ENCODE measurements around the gene WDFY2.
"Not testable (repeated sequence)": the region's sequence is repeated elsewhere in the genome, so short reads cannot be mapped to it uniquely, and the experiment has no call there.

The WDFY2 gene

GRCh38 chr13:51564671-51565070 lies 19.6 kb upstream of the WDFY2 start:
- no peak for DNase-seq

- DNase-seq = not testable (repeated sequence)
Measured at GRCh38 chr13:51569001-51569400, 15.3 kb upstream of the WDFY2 start.

DNA sequence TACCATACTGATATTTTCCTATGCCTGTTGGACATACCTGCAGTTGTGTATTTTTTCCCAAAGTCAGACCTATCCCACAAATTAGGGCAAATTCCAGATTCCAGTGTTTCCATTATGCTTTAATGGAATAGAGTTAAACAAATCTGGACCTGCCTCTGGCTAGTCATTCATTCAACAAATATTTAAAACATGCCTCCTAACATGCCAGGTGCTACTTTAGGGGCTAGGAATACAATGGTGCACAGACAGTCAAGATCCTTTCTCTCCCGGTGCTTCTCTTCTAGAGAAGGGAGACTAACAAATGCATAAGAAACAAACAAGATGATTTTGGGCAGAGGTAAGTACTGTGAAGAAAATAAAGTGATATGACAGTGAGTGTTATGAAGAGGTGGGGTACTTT lies 7.5 kb upstream of the WDFY2 start:
- no peak for DNase-seq

- no peak for DNase-seq
Measured at GRCh38 chr13:51577690-51578089, 6.6 kb upstream of the WDFY2 start.

DNA sequence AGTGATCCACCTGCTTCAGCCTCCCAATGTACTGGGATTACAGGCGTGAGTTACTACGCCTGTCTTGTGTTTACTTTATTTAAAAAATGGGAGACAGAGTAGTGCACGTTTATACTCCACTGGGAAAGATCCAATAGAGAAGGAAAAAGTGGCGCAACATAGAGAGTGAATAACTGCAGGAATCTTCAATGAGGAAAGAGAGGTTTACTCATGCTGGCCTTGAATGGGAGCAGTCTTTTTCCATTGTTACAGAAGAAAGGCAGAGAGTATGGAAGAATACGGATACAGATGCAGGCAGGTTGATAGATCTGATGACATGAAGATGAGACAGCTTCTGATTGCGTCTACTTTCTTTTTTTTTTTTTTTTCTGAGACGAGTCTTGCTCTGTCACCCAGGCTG lies 4.6 kb upstream of the WDFY2 start:
- no peak for DNase-seq

DNA sequence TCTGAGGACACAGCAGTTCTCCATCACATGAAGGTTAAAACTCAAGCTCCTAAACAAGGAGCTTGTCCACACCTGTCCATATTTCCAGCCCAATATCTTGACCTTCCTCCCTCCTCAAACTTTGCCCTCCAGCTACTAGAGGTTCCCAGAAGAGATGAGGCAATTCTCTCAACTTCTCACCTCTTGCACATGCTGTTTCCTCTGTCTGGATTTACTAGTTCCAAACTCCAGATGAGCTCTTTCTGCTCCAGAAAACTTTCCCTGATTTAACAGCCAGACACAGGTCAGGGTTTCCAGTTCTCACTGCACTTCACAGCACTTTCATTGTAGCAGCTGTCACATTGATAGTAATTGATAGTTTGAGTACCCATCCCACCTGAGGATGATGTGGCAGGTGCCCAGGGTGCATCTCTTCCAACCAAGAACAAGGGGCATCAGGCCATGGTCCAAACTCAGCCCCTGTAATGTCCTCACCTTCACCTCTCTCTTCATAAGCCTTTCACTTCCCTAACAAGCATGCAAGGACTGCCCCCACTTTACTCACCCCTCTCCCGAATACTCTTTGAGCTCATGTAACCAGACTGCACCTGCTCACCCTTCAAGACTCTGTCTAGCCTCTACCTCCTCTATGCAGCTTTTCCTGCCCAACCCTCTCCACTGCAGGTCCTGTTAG lies 3.0 kb upstream of the WDFY2 start:
- no peak for DNase-seq

DNA sequence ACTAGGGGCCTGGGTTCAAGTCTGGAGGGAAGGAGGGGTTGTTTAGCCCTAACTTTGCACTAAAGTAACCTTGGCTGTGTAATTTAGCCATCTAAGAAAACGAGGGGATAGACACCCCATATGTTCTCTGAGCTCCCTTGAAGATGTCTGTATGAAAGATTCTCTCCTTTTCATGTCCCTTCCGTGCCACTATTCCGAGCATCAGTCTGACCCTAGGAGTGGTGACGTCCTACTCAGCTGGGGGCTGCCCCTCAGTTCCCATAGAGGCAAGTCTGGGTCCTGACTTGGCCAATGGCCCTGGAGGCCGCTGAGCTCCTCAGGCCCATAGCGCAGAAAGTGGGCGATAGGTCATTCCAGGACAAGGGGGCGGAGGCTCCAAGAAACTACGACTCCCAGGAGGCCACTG lies 790 bp upstream of the WDFY2 start:
- no peak for DNase-seq

DNA sequence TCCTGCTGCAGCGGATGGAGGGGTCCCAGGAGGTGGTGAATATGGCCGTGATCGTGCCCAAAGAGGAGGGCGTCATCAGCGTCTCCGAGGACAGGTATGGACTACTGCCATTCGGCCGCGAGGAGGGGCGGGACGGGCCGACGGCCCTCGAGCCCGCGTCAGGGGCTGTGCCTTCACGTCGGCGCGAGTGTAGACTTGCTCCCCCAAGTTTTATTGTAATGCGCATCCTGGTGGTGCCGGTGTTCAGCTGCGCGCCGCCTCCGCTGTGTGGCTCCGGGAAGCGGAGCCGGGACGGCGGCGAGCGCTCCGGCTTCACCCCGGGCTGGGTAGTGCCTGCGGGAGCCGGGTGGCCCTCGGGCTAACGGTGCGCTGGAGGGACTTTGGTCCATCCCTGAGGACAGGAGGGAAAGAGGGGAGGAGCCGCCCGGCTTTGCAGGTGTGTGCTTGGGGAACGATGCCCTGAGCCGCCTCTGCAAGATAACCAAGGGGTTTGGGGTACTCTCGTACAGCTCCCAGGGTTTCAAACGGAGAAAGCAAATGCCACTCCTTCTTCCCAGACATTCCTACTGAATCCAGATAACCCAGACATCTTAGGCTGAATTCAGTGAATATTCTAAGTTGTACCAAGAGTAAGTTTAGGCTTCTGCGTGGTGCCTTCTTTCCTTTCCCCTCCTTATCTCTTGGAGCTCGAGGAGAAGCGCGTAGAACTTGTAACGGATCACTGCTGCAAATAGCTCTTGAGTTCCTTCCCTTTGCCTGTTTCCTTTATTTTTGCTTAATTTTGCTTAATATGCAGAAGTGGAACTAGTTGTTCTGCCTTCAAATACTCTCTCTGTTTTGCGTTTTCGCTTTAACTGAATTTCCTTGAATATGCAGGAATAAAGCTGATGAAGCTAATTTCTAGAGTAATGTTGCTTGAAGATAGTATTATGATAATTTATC lies 740 bp downstream of the WDFY2 start:
- peak; percentile 93 for DNase-seq

- no peak for DNase-seq
Measured at GRCh38 chr13:51585696-51586095, 1.4 kb downstream of the WDFY2 start.

- DNase-seq = no peak
Measured at GRCh38 chr13:51587372-51587771, 3.1 kb downstream of the WDFY2 start.

GRCh38 chr13:51588406-51588949 lies 4.2 kb downstream of the WDFY2 start:
- DNase-seq = no peak

DNA sequence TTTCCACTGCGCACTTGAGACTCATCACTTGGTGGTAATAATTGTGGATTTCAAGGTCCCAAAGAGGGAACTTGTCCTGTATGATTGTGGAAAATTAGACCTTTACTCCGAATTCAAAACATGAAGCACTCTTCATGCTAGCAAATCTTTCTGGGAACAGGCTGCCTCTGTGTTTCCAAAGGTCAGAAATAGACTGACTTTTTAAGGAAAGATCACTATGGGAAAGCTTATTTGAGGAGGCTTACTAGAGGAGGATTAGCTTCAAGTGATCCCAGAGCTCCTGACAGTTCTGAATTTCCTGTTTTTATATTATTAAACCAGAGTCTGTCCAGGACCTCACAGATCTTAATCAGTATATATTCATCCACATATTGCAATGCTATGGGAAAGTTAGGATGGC lies 5.5 kb downstream of the WDFY2 start:
- no peak for DNase-seq

DNA sequence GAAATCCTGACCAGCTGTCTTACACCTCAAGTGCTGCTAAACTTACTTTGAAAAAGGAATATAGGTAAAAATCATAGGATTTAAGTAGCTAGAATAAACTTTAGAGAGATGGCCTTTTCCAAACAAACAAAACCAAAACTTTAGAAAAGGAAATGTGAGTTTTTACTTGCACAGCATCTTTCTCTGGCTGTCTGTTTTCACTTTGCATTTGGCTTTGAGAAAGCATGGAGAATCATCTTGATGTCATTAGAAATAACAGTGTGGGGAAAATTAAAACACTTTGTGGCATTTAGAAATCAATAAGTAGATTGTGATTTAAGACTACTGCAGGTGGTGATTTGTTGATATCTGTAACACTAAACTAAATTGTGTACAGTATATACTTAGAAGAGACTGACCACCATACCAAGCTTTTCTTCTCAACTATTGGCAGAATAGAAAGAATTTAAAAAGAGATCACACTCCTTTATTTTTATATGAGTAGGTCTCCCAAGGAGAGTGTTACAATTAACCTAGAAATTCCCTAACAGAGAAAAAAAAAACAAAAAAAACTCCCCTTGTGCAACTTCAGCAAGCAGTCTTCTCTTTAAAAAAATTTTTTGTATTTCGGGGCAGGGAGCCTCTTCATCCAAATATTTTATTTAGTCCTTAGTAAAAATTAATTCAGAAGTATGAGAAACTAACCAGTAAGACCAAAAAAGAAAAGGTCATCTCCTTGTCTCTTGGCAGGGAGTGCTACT lies 6.1 kb downstream of the WDFY2 start:
- DNase-seq = no peak

DNA sequence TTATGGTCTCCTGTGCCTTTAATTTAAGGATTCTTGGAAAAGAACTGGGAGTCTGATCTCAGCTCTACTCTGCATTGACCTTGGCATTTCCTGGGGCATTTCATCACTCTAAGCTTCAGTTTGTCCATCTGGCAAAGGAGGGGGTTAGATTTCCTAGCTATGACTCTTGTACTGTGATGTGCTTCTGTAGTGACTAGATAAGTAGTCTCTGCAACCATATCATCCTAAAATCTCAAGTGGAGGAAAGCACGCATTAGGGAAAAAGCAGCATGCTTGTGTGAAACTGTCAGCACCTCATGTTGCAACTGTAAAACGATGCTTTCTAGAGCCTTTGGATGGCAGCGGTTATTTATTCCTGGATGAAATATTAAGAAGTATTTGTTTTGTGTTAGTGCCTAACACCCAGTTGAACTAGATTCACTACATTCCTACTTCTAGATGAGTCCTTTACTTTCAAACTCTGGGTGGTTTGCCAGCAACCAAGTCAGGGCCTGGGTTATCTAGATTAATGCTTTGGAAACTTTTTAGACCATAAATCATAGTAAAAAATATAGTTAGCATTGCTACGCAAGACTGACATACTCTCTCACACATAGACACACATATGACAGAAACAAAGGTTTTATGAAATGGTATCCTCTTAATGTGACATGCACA lies 6.8 kb downstream of the WDFY2 start:
- DNase-seq = no peak

DNA sequence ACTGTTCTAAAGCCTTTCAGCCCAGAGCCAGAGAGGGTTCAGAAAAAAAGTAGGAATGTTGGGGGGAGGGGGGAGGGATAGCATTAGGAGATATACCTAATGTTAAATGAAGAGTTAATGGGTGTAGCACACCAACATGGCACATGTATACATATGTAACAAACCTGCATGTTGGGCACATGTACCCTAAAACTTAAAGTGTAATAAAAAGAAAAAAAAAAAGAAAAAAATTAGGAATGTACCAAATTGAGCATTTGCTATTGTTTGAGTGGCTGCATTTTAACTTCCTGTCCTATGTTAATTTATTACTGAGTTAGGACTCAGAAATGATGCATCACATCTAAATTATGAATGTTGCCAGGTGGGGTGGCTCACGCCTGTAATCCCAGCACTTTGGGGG lies 7.7 kb downstream of the WDFY2 start:
- not testable (repeated sequence) for DNase-seq

- DNase-seq = no peak
Measured at GRCh38 chr13:51594432-51594831, 10.2 kb downstream of the WDFY2 start.

DNA sequence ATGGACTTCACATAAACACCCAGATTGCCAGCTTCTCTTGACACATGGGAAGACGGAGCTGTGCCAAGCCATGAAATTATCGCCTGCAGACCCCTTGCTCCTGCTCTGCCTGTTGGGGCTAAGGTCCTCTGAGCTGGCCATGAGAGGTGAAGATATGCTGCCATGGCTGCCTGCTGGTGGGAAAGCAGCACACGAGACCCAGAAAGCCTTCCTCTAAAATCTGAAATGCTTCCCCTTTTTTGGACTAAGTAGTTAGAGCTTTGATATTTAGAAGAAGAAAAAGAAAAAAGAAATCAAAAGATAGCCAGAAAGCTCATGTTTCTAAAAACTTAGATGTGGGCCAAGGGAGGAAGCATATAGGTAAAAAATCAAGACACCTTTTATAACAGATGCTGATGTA lies 11.2 kb downstream of the WDFY2 start:
- no peak for DNase-seq

- DNase-seq = no peak
Measured at GRCh38 chr13:51596541-51596940, 12.3 kb downstream of the WDFY2 start.

DNA sequence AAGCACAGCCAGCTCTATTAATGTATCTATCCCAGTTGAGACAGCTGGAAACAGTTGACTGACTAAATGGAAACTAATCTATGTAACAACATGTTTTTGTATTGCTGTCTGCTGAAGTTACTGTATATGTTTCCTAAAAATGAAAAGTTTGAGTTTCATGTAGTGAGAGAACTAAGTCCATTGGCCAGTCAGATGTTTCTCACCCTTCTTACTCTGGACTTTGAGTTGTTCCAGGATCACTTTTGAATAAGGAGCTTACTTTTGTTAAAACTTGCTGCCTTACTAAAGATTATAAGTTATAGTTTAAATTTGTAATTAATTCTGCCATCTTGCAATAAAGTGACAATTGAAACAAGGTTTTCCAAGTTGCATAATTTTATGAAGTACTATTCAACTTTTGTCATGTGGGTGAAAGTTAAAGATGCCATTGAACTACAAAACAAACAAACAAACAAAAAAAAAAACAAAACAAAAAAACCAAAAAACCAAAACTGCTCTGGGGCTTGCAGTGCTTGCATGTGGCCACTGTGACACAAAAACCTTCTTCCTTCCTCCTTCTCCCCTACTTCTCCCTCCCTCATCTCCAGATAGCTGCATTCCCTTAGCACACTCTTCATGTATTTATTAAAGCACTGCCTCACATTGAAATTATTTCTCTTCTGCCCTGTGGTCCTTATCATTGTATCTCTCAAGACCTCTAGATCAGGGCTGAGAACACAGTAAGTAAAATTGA lies 15.3 kb downstream of the WDFY2 start:
- no peak for DNase-seq

GRCh38 chr13:51600703-51601102 lies 16.4 kb downstream of the WDFY2 start:
- DNase-seq = no peak

GRCh38 chr13:51601601-51602565 lies 17.6 kb downstream of the WDFY2 start:
- no peak for DNase-seq
